ENCODE measurements around the gene SYP. TPM values are rescaled to one million over a fixed set of nuclear protein-coding genes. Genes with fewer than 3 reads are reported as not detected.
"Not testable (repeated sequence)": the region's sequence is repeated elsewhere in the genome, so short reads cannot be mapped to it uniquely, and the experiment has no call there.

The SYP gene
- total and polyA plus RNA-seq, 2 donors (not counting 1 experiment from before 2014, with no cell fraction given), result 1.2 to 1.6 TPM

DNA sequence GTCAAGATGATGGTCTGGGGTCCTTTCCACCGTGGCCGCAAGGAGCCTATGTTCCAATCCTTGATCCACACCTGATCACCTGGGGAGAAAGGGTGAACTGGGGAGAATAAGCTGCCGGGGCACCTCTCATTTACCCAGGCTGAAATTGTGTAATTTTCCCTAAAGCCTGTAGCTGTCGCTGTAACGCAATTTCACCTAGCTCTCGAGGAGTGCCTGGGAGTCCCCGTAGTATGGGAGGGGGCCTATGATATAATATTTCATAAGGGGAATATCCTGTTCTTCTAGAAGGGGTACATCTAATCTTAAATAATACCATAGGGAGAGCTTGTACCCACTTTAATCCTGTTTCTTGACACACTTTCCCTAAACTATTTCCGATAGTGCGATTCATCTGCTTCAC is 57.7 kb downstream of the SYP start:
- H3K27ac ChIP-seq (ENCODE audit: low read length in 2 of 2); H3K4me1 Mint-ChIP-seq; H4K20me1 ChIP-seq (ENCODE audit: control insufficient read depth, insufficient read depth, low read length, poor library complexity, severe bottlenecking); POLR2A ChIA-PET; H3K4me2 ChIP-seq (replicated peaks; ENCODE audit: low read depth, low read length, poor library complexity, severe bottlenecking); H3K9ac ChIP-seq (ENCODE audit: low read length); H3K4me3 Mint-ChIP-seq; H3K4me3 ChIP-seq (ENCODE audit: control extremely low read depth in 1 of 5, extremely low read depth in 1 of 5, insufficient read depth in 1 of 5, low read depth in 2 of 5, low read length in 4 of 5); ATAC-seq (ENCODE audit: low read depth); H2AFZ ChIP-seq (ENCODE audit: insufficient read depth, low read depth, low read length, poor library complexity, severe bottlenecking); H3K9me3 Mint-ChIP-seq (ENCODE audit: insufficient read depth); H3K36me3 ChIP-seq (replicated peaks in 1 of 2; ENCODE audit: control extremely low read depth in 1 of 2, control insufficient read depth in 1 of 2, extremely low read depth in 1 of 2, insufficient read depth in 2 of 2, low read length in 1 of 2); H3K27me3 Mint-ChIP-seq; H3K27me3 ChIP-seq (replicated peaks in 1 of 4; ENCODE audit: control extremely low read depth in 1 of 4, control insufficient read depth in 3 of 4, insufficient read depth in 4 of 4, low read length in 3 of 4); DNase-seq; H3K79me2 ChIP-seq (ENCODE audit: control insufficient read depth, insufficient read depth, low read length); H3K4me1 ChIP-seq (ENCODE audit: control insufficient read depth in 2 of 2, insufficient read depth in 2 of 2, low read length in 2 of 2); H3K27ac Mint-ChIP-seq; intact Hi-C loops (cut with micrococcal nuclease): not testable (repeated sequence)
- peak; percentile 13 for TF ChIP-seq CTCF (IDR thresholded peaks at IDR 0.05)
- H3K9me3 ChIP-seq (ENCODE audit: control extremely low read depth in 1 of 3, control insufficient read depth in 2 of 3, insufficient read depth in 1 of 3, low read length in 2 of 3), result peaks cover 0 to 15% (median 13%) of the 10 kb centered on the region in 3 donors
- CTCF ChIA-PET, result interaction anchor here (1.4 kb wide), 2 partner anchors 13 to 25 kb away, joined by 3 to 4 read pairs; no protein-coding TSS in a partner anchor
- no CpG with 5 or more reads among the region's 9 CpGs for WGBS (ENCODE audit: insufficient coverage)

- ATAC-seq (ENCODE audit: low read depth) (no peak), DNase-seq (no peak)
- H3K4me1 ChIP-seq (ENCODE audit: control insufficient read depth in 2 of 2, insufficient read depth in 2 of 2, low read length in 2 of 2), result no peaks in the 10 kb centered on the region
- intact Hi-C loops (cut with micrococcal nuclease), result no loop called here
- H3K9me3 ChIP-seq (ENCODE audit: control extremely low read depth in 1 of 3, control insufficient read depth in 2 of 3, insufficient read depth in 1 of 3, low read length in 2 of 3), result peaks cover 0 to 15% (median 13%) of the 10 kb centered on the region in 3 donors
- H3K4me2 ChIP-seq (replicated peaks; ENCODE audit: low read depth, low read length, poor library complexity, severe bottlenecking), result no peak overlapping the region
- H4K20me1 ChIP-seq (ENCODE audit: control insufficient read depth, insufficient read depth, low read length, poor library complexity, severe bottlenecking), result no peaks in the 10 kb centered on the region
- Mint-ChIP-seq H3K4me3 (no peak overlapping the region), H3K9me3 (ENCODE audit: insufficient read depth) (peaks cover 4% of the 10 kb centered on the region), H3K4me1 (no peaks in the 10 kb centered on the region), H3K27me3 (no peaks in the 10 kb centered on the region), H3K27ac (no peak overlapping the region)
- CTCF ChIA-PET, result no interaction called here
- no peak overlapping the region for H3K27ac ChIP-seq (ENCODE audit: low read length in 2 of 2)
- POLR2A ChIA-PET, result interaction anchor here (0.6 kb wide), 1 partner anchor 59 kb away, joined by 12 read pairs; no protein-coding TSS in a partner anchor
- H3K79me2 ChIP-seq (ENCODE audit: control insufficient read depth, insufficient read depth, low read length), result no peaks in the 10 kb centered on the region
- H3K4me3 ChIP-seq (ENCODE audit: control extremely low read depth in 1 of 5, extremely low read depth in 1 of 5, insufficient read depth in 1 of 5, low read depth in 2 of 5, low read length in 4 of 5), result no peak overlapping the region
- no CpG with 5 or more reads among the region's 4 CpGs for WGBS (ENCODE audit: insufficient coverage)
- H3K27me3 ChIP-seq (replicated peaks in 1 of 4; ENCODE audit: control extremely low read depth in 1 of 4, control insufficient read depth in 3 of 4, insufficient read depth in 4 of 4, low read length in 3 of 4), result no peaks in the 10 kb centered on the region
- H2AFZ ChIP-seq (ENCODE audit: insufficient read depth, low read depth, low read length, poor library complexity, severe bottlenecking), result no peak overlapping the region
- no peaks in the 10 kb centered on the region for H3K36me3 ChIP-seq (replicated peaks in 1 of 2; ENCODE audit: control extremely low read depth in 1 of 2, control insufficient read depth in 1 of 2, extremely low read depth in 1 of 2, insufficient read depth in 2 of 2, low read length in 1 of 2)
- H3K9ac ChIP-seq (ENCODE audit: low read length), result no peak overlapping the region
- TF ChIP-seq CTCF (IDR thresholded peaks at IDR 0.05) (no peak), EZH2 (IDR thresholded peaks at IDR 0.05; ENCODE audit: borderline replicate concordance, insufficient read depth, low read depth, low read length, poor library complexity, severe bottlenecking) (no peak)
These were observed 60.3 kb downstream of the SYP start for GRCh38 chrX:49139713-49140112.

Small RNA genes lying within 50 kb of the gene (small RNA-seq; reads per million reads assigned to genes)
- not detected for gene RN7SL262P (ENCODE audit: insufficient read length, low read depth, low replicate concordance)

Other genes with a start within 250 kb of the SYP start
- gene OTUD5, start 242.6 kb downstream of the SYP start, total RNA-seq, result 101 and 105 TPM in 2 replicates
- 116 and 130 TPM in 2 replicates for gene OTUD5, start 242.6 kb downstream of the SYP start, polyA plus RNA-seq
- 1.5 and 2.3 TPM in 2 replicates for gene KCND1, start 228.3 kb downstream of the SYP start, total RNA-seq
- gene KCND1, start 228.3 kb downstream of the SYP start, polyA plus RNA-seq, result 2.2 and 4.3 TPM in 2 replicates
- 143 and 150 TPM in 2 replicates for gene GRIPAP1, start 197.9 kb downstream of the SYP start, total RNA-seq
- gene GRIPAP1, start 197.9 kb downstream of the SYP start, polyA plus RNA-seq, result 70.7 and 127 TPM in 2 replicates
- 38.9 and 42.1 TPM in 2 replicates for gene TFE3, start 156.8 kb downstream of the SYP start, total RNA-seq
- gene TFE3, start 156.8 kb downstream of the SYP start, polyA plus RNA-seq, result 21.0 and 31.1 TPM in 2 replicates
- 12.5 and 16.2 TPM in 2 replicates for gene CCDC120, start 141.2 kb downstream of the SYP start, total RNA-seq
- 5.7 and 7.6 TPM in 2 replicates for gene CCDC120, start 141.2 kb downstream of the SYP start, polyA plus RNA-seq
- 19.0 and 22.5 TPM in 2 replicates for gene PRAF2, start 126.2 kb downstream of the SYP start, total RNA-seq
- 18.2 and 19.4 TPM in 2 replicates for gene PRAF2, start 126.2 kb downstream of the SYP start, polyA plus RNA-seq
- 92.0 and 100 TPM in 2 replicates for gene WDR45, start 120.3 kb downstream of the SYP start, total RNA-seq
- gene WDR45, start 120.3 kb downstream of the SYP start, polyA plus RNA-seq, result 153 and 238 TPM in 2 replicates
- gene GPKOW, start 76.5 kb downstream of the SYP start, total RNA-seq, result 16.8 and 18.7 TPM in 2 replicates
- gene GPKOW, start 76.5 kb downstream of the SYP start, polyA plus RNA-seq, result 8.7 and 12.9 TPM in 2 replicates
- 1.6 and 2.4 TPM in 2 replicates for gene MAGIX, start 37.4 kb downstream of the SYP start, total RNA-seq
- 0.78 and 1.2 TPM in 2 replicates for gene MAGIX, start 37.4 kb downstream of the SYP start, polyA plus RNA-seq
- 194 and 196 TPM in 2 replicates for gene PLP2, start 28.3 kb downstream of the SYP start, total RNA-seq
- gene PLP2, start 28.3 kb downstream of the SYP start, polyA plus RNA-seq, result 174 and 214 TPM in 2 replicates
- 13.2 and 16.2 TPM in 2 replicates for gene PRICKLE3, start 13.8 kb downstream of the SYP start, total RNA-seq
- gene PRICKLE3, start 13.8 kb downstream of the SYP start, polyA plus RNA-seq, result 21.0 and 24.2 TPM in 2 replicates
- 6.7 and 8.2 TPM in 2 replicates for gene CACNA1F, start 33.1 kb upstream of the SYP start, total RNA-seq
- 9.3 and 9.5 TPM in 2 replicates for gene CACNA1F, start 33.1 kb upstream of the SYP start, polyA plus RNA-seq
- gene CCDC22, start 35.3 kb upstream of the SYP start, total RNA-seq, result 27.2 and 29.4 TPM in 2 replicates
- 29.4 and 30.6 TPM in 2 replicates for gene CCDC22, start 35.3 kb upstream of the SYP start, polyA plus RNA-seq
- gene FOXP3, start 64.5 kb upstream of the SYP start, total RNA-seq, result not detected in 2 replicates
- 0.03 and 0.10 TPM in 2 replicates for gene FOXP3, start 64.5 kb upstream of the SYP start, polyA plus RNA-seq
- gene PPP1R3F, start 69.6 kb upstream of the SYP start, total RNA-seq, result 9.8 and 10.2 TPM in 2 replicates
- gene PPP1R3F, start 69.6 kb upstream of the SYP start, polyA plus RNA-seq, result 3.5 and 3.7 TPM in 2 replicates
- gene GAGE10, start 103.5 kb upstream of the SYP start, total RNA-seq, result not detected in 2 replicates
- gene GAGE10, start 103.5 kb upstream of the SYP start, polyA plus RNA-seq, result not detected in 2 replicates
- not detected in 2 replicates for gene GAGE12J, start 121.8 kb upstream of the SYP start, total RNA-seq
- not detected in 2 replicates for gene GAGE12J, start 121.8 kb upstream of the SYP start, polyA plus RNA-seq
- not detected in 2 replicates for gene GAGE13, start 131.4 kb upstream of the SYP start, total RNA-seq
- gene GAGE13, start 131.4 kb upstream of the SYP start, polyA plus RNA-seq, result not detected in 2 replicates

Measured in B cell (primary cell).